Liver (tissue), 3 donors: ENCODE results near the gene KDM6A.

Source experiments
- EGR1 ChIP-seq, 2 donors: IDR thresholded peaks; 2 replicates each; pipeline ENCODE4 v1.6.1; 2016 to 2018; ENCODE audit warnings: antibody characterized with exemption in 2 of 2, low read depth in 2 of 2
- FOXA1 ChIP-seq: IDR thresholded peaks from 2 replicates; pipeline ENCODE4 v1.6.1; 2016; ENCODE audit warnings: antibody characterized with exemption
- GABPA ChIP-seq, 2 donors: IDR thresholded peaks in 1 of 2; conservative IDR thresholded peaks in 1 of 2; 2 replicates each; pipeline ENCODE4 v1.6.1; 2016; ENCODE audit warnings: antibody characterized with exemption in 2 of 2, mild to moderate bottlenecking in 1 of 2, moderate library complexity in 1 of 2
- HNF4A ChIP-seq, 2 donors: conservative IDR thresholded peaks; 2 replicates each; pipeline ENCODE4 v1.6.1; 2016; ENCODE audit warnings: antibody characterized with exemption in 2 of 2, mild to moderate bottlenecking in 2 of 2
- JUND ChIP-seq, 2 donors: IDR thresholded peaks; 2 replicates each; pipeline ENCODE4 v1.6.1; 2016; ENCODE audit warnings: antibody characterized with exemption in 2 of 2
- MAX ChIP-seq: IDR thresholded peaks from 2 replicates; pipeline ENCODE4 v1.6.1; 2016; ENCODE audit warnings: antibody characterized with exemption
- RAD21 ChIP-seq, 2 donors: IDR thresholded peaks; 2 replicates each; pipeline ENCODE4 v1.6.1; 2016; ENCODE audit warnings: antibody characterized with exemption in 2 of 2, mild to moderate bottlenecking in 2 of 2
- REST ChIP-seq: IDR thresholded peaks from 2 replicates; pipeline ENCODE4 v1.6.1; 2016; ENCODE audit warnings: antibody characterized with exemption, mild to moderate bottlenecking
- RXRA ChIP-seq, 2 donors: IDR thresholded peaks; 2 replicates each; pipeline ENCODE4 v1.6.1; 2017 to 2018; ENCODE audit warnings: antibody characterized with exemption in 2 of 2, mild to moderate bottlenecking in 1 of 2
- SP1 ChIP-seq: IDR thresholded peaks from 2 replicates; pipeline ENCODE4 v1.6.1; 2018; ENCODE audit warnings: antibody characterized with exemption, mild to moderate bottlenecking
- ZBTB33 ChIP-seq: IDR thresholded peaks from 2 replicates; pipeline ENCODE4 v1.6.1; 2016; ENCODE audit warnings: antibody characterized with exemption
- TF ChIP-seq, protein P1 (sequence below): fragments of 150-350 bp; IDR thresholded peaks from 2 replicates; pipeline ENCODE4 v1.5.1; 2017; ENCODE audit warnings: improper control_type of control experiment, low read depth, low read length; ENCODE audit not compliant: missing input control
- donor health status: healthy.
- donor health status: healthy.

DNA sequence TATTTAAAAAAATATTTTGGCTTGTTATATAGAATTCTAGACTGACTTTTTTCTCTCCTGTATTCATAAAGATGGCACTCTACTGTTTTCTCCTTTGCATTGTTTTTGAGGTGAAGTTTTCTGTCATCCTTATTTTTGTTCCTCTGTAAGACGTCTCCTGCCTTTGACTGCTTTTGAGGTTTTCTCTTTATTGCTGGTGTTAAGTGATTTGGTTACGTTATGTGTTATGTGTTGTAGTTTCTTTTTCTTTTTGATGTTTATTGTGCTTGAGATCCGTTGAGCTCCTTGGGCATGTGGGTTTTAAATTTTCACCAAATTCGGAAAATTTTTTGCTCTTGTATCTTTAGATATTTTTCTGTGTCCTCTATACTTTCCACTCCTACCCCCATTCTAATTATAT is 50.0 kb downstream of the KDM6A start:
- TF ChIP-seq, protein P1, sequence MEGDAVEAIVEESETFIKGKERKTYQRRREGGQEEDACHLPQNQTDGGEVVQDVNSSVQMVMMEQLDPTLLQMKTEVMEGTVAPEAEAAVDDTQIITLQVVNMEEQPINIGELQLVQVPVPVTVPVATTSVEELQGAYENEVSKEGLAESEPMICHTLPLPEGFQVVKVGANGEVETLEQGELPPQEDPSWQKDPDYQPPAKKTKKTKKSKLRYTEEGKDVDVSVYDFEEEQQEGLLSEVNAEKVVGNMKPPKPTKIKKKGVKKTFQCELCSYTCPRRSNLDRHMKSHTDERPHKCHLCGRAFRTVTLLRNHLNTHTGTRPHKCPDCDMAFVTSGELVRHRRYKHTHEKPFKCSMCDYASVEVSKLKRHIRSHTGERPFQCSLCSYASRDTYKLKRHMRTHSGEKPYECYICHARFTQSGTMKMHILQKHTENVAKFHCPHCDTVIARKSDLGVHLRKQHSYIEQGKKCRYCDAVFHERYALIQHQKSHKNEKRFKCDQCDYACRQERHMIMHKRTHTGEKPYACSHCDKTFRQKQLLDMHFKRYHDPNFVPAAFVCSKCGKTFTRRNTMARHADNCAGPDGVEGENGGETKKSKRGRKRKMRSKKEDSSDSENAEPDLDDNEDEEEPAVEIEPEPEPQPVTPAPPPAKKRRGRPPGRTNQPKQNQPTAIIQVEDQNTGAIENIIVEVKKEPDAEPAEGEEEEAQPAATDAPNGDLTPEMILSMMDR, result no peak
- TF ChIP-seq RAD21 (IDR thresholded peaks at IDR 0.05), result no peak
- TF ChIP-seq HNF4A (conservative IDR thresholded peaks at IDR 0.05), result no peak
- no peak for TF ChIP-seq EGR1 (IDR thresholded peaks at IDR 0.05; ENCODE audit: low read depth in 2 of 2)
- TF ChIP-seq FOXA1, result no peak
- no peak for TF ChIP-seq ZBTB33
- TF ChIP-seq REST, result no peak
- no peak for TF ChIP-seq GABPA (IDR thresholded peaks at IDR 0.05 in 1 of 2, conservative IDR thresholded peaks at IDR 0.05 in 1 of 2)
- no peak for TF ChIP-seq RXRA (IDR thresholded peaks at IDR 0.05)
- no peak for TF ChIP-seq MAX
- no peak for TF ChIP-seq JUND (IDR thresholded peaks at IDR 0.05)
- no peak for TF ChIP-seq SP1
